WTC11 (cell line): ENCODE data around the gene TMEM250. TPM values are rescaled to one million over a fixed set of nuclear protein-coding genes. Genes with fewer than 3 reads are reported as not detected.

ENCODE experiments used
- ATAC-seq: fragments of 200-7000 bp; cut with Tn5 transposase; 2 replicates; pipeline ENCODE4 v1.10.0; 2021; ENCODE audit warnings: mild to moderate bottlenecking, moderate library complexity
- CTCF ChIA-PET: fragments of 300-600 bp; sonication (Branson Sonifier 250); formaldehyde crosslinking; loops from one replicate; lab custom pipeline; 2021; ENCODE audit warnings: antibody characterized with exemption; lab: Charles Lee
- POLR2A ChIA-PET: fragments of 350-600 bp; sonication (Branson Sonifier 250); formaldehyde crosslinking; loops from one replicate; lab custom pipeline; 2021; ENCODE audit warnings: antibody characterized with exemption; lab: Charles Lee
- DNase-seq: peaks from one replicate; pipeline ENCODE4 v3.0.0; 2021; ENCODE audit warnings: low spot score
- H3K27ac Mint-ChIP-seq: 2 replicates; pipeline ENCODE4 v1.8.0; 2021; ENCODE audit warnings: mixed read lengths
- H3K27me3 Mint-ChIP-seq: 2 replicates; pipeline ENCODE4 v1.8.0; 2021; ENCODE audit warnings: low read depth, mild to moderate bottlenecking, moderate library complexity, mixed read lengths
- H3K36me3 Mint-ChIP-seq: 2 replicates; pipeline ENCODE4 v1.8.0; 2021; ENCODE audit warnings: mixed read lengths
- H3K4me1 Mint-ChIP-seq: 2 replicates; pipeline ENCODE4 v1.8.0; 2022; ENCODE audit warnings: mixed read lengths
- H3K4me3 Mint-ChIP-seq: 2 replicates; pipeline ENCODE4 v1.8.0; 2021; ENCODE audit warnings: mild to moderate bottlenecking, moderate library complexity, mixed read lengths
- H3K9me3 Mint-ChIP-seq: 2 replicates; pipeline ENCODE4 v1.8.0; 2021; ENCODE audit warnings: mixed read lengths
- ATF1 ChIP-seq: sonication (generic); formaldehyde crosslinking; IDR thresholded peaks from 2 replicates; pipeline ENCODE4 v1.8.1; 2023; ENCODE audit warnings: mild to moderate bottlenecking, moderate library complexity, missing genetic modification reagents
- CREM ChIP-seq: sonication (generic); formaldehyde crosslinking; IDR thresholded peaks from 2 replicates; pipeline ENCODE4 v1.8.1; 2022; ENCODE audit warnings: mild to moderate bottlenecking, missing genetic modification reagents, moderate library complexity
- ERG ChIP-seq: fragments of 250-450 bp; sonication (Bioruptor Pico); IDR thresholded peaks from 2 replicates; pipeline ENCODE4 v1.8.0; 2021; ENCODE audit warnings: mild to moderate bottlenecking
- MXD4 ChIP-seq: fragments of 250-450 bp; sonication (Bioruptor Pico); IDR thresholded peaks from 2 replicates; pipeline ENCODE4 v1.8.0; 2021; ENCODE audit warnings: mild to moderate bottlenecking, moderate library complexity, borderline replicate concordance
- NR1H2 ChIP-seq: sonication (generic); formaldehyde crosslinking; IDR thresholded peaks from 2 replicates; pipeline ENCODE4 v1.9.0; 2021; ENCODE audit warnings: mild to moderate bottlenecking, moderate library complexity, missing genetic modification reagents
- RELA ChIP-seq: sonication (generic); formaldehyde crosslinking; IDR thresholded peaks from 2 replicates; pipeline ENCODE4 v1.8.1; 2022; ENCODE audit warnings: missing genetic modification reagents, mild to moderate bottlenecking, borderline replicate concordance
- RORB ChIP-seq: fragments of 250-450 bp; sonication (Bioruptor Pico); IDR thresholded peaks from 2 replicates; pipeline ENCODE4 v1.9.0; 2021; ENCODE audit warnings: mild to moderate bottlenecking
- SOX15 ChIP-seq: fragments of 250-450 bp; sonication (Bioruptor Pico); IDR thresholded peaks from 2 replicates; pipeline ENCODE4 v1.9.0; 2021; ENCODE audit warnings: mild to moderate bottlenecking
- ZNF138 ChIP-seq: sonication (generic); formaldehyde crosslinking; conservative IDR thresholded peaks from 2 replicates; pipeline ENCODE4 v1.8.1; 2022; ENCODE audit warnings: mild to moderate bottlenecking, moderate library complexity, missing genetic modification reagents
- ZNF532 ChIP-seq: fragments of 250-450 bp; sonication (Bioruptor Pico); IDR thresholded peaks from 2 replicates; pipeline ENCODE4 v1.9.0; 2021; ENCODE audit warnings: mild to moderate bottlenecking, borderline replicate concordance
- total RNA-seq: library from RNA; stranded (reverse); gene quantifications from 3 replicates; pipeline ENCODE4 v1.2.3, GENCODE V29; 2021
- TF ChIP-seq, protein P1 (sequence below): sonication (generic); formaldehyde crosslinking; IDR thresholded peaks from 2 replicates; pipeline ENCODE4 v1.8.0; 2023; ENCODE audit warnings: missing genetic modification reagents, mild to moderate bottlenecking, borderline replicate concordance
- TF ChIP-seq, protein P2 (sequence below): sonication (generic); formaldehyde crosslinking; IDR thresholded peaks from 2 replicates; pipeline ENCODE4 v1.8.0; 2022; ENCODE audit warnings: missing genetic modification reagents

Gene TMEM250
- total RNA-seq, 1 experiment from 2014 or later = 39.4 TPM

DNA sequence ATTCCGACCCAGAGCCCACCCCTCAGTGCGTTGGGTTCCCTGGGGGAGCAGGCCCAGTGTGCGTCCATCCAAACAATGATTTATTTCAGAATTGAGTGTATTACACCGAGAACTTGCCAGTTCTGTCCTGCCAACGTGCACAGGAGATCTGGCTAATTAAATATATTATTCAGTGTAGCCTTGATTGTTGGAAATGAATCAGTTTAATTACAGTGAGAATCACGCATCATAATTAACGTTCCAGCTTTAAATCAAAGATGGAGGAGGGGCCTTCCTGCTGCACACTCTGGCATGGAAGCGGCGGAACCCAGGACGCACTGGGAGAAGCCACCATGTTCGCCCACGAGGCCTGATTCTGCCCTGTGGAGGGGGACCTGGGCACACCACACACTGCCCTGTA lies 30.7 kb upstream of the TMEM250 start (continued):
- TF ChIP-seq ERG (CRISPR knock-in tag) (no peak), MXD4 (CRISPR knock-in tag) (no peak), RORB (CRISPR knock-in tag) (no peak), ZNF138 (CRISPR knock-in tag) (no peak), ZNF532 (CRISPR knock-in tag) (no peak), ATF1 (no peak), CREM (CRISPR knock-in tag) (no peak), SOX15 (CRISPR knock-in tag) (no peak)
- TF ChIP-seq, all 79 proteins: peak for 0

GRCh38 chr9:136148766-136149165 lies 30.1 kb upstream of the TMEM250 start:
- ChIA-PET POLR2A (no interaction called here), CTCF (interaction anchor here (0.9 to 2.4 kb wide), 5 partner anchors 10 to 25 kb away, joined by 3 to 11 read pairs (median 5); no protein-coding TSS in a partner anchor)
- Mint-ChIP-seq H3K27ac (no peak overlapping the region), H3K9me3 (no peaks in the 10 kb centered on the region), H3K36me3 (no peaks in the 10 kb centered on the region), H3K27me3 (peaks cover 5% of the 10 kb centered on the region), H3K4me3 (no peak overlapping the region), H3K4me1 (peaks cover 18% of the 10 kb centered on the region)
- DNase-seq = no peak
- no peak for TF ChIP-seq RELA (CRISPR knock-in tag)
- no peak for TF ChIP-seq NR1H2 (CRISPR knock-in tag)
- TF ChIP-seq, protein P1, sequence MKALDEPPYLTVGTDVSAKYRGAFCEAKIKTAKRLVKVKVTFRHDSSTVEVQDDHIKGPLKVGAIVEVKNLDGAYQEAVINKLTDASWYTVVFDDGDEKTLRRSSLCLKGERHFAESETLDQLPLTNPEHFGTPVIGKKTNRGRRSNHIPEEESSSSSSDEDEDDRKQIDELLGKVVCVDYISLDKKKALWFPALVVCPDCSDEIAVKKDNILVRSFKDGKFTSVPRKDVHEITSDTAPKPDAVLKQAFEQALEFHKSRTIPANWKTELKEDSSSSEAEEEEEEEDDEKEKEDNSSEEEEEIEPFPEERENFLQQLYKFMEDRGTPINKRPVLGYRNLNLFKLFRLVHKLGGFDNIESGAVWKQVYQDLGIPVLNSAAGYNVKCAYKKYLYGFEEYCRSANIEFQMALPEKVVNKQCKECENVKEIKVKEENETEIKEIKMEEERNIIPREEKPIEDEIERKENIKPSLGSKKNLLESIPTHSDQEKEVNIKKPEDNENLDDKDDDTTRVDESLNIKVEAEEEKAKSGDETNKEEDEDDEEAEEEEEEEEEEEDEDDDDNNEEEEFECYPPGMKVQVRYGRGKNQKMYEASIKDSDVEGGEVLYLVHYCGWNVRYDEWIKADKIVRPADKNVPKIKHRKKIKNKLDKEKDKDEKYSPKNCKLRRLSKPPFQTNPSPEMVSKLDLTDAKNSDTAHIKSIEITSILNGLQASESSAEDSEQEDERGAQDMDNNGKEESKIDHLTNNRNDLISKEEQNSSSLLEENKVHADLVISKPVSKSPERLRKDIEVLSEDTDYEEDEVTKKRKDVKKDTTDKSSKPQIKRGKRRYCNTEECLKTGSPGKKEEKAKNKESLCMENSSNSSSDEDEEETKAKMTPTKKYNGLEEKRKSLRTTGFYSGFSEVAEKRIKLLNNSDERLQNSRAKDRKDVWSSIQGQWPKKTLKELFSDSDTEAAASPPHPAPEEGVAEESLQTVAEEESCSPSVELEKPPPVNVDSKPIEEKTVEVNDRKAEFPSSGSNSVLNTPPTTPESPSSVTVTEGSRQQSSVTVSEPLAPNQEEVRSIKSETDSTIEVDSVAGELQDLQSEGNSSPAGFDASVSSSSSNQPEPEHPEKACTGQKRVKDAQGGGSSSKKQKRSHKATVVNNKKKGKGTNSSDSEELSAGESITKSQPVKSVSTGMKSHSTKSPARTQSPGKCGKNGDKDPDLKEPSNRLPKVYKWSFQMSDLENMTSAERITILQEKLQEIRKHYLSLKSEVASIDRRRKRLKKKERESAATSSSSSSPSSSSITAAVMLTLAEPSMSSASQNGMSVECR = no peak
- TF ChIP-seq, protein P2, sequence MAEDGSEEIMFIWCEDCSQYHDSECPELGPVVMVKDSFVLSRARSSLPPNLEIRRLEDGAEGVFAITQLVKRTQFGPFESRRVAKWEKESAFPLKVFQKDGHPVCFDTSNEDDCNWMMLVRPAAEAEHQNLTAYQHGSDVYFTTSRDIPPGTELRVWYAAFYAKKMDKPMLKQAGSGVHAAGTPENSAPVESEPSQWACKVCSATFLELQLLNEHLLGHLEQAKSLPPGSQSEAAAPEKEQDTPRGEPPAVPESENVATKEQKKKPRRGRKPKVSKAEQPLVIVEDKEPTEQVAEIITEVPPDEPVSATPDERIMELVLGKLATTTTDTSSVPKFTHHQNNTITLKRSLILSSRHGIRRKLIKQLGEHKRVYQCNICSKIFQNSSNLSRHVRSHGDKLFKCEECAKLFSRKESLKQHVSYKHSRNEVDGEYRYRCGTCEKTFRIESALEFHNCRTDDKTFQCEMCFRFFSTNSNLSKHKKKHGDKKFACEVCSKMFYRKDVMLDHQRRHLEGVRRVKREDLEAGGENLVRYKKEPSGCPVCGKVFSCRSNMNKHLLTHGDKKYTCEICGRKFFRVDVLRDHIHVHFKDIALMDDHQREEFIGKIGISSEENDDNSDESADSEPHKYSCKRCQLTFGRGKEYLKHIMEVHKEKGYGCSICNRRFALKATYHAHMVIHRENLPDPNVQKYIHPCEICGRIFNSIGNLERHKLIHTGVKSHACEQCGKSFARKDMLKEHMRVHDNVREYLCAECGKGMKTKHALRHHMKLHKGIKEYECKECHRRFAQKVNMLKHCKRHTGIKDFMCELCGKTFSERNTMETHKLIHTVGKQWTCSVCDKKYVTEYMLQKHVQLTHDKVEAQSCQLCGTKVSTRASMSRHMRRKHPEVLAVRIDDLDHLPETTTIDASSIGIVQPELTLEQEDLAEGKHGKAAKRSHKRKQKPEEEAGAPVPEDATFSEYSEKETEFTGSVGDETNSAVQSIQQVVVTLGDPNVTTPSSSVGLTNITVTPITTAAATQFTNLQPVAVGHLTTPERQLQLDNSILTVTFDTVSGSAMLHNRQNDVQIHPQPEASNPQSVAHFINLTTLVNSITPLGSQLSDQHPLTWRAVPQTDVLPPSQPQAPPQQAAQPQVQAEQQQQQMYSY (CRISPR knock-in tag) = no peak
- no peak for ATAC-seq
